Ovary (tissue), 9 donors: ENCODE results near the gene VPS35L. TPM values are rescaled to one million over a fixed set of nuclear protein-coding genes. Genes with fewer than 3 reads are reported as not detected.

Experiments used
- DNase-seq, 5 donors: peaks; one replicate each; pipeline ENCODE4 v3.0.0-alpha.2; 2019 to 2020
- H3K27ac ChIP-seq, 2 donors: fragments of 200-600 bp; one replicate each; pipeline versions ENCODE4 v1.5.1 to v1.8.0; 2019 to 2022
- H3K27me3 ChIP-seq: fragments of 200-600 bp; one replicate; pipeline ENCODE4 v1.8.0; 2022
- H3K36me3 ChIP-seq: fragments of 200-600 bp; sonication (generic); one replicate; pipeline ENCODE4 v1.5.1; 2019
- H3K4me1 ChIP-seq: one replicate; pipeline ENCODE4 v1.8.1; 2013; ENCODE audit warnings: mild to moderate bottlenecking, moderate library complexity; ENCODE audit not compliant: insufficient read depth
- H3K4me3 ChIP-seq: fragments of 200-600 bp; sonication (generic); one replicate; pipeline ENCODE4 v1.5.1; 2017
- H3K9me3 ChIP-seq, 2 donors: fragments of 200-600 bp in 1 of 2; sonication (generic) in 1 of 2; one replicate each; pipeline versions ENCODE4 v1.5.1 to v1.8.1; 2013 to 2019; ENCODE audit warnings: mild to moderate bottlenecking in 1 of 2, moderate library complexity in 1 of 2
- CTCF ChIP-seq, 3 donors: fragments of 450-650 bp in 2 of 3; fragments of 200-600 bp in 1 of 3; IDR thresholded peaks; one replicate each; pipeline versions ENCODE4 v1.5.1 to v1.8.0; 2016 to 2022; ENCODE audit warnings: antibody characterized with exemption in 3 of 3, mild to moderate bottlenecking in 1 of 3
- EP300 ChIP-seq: sonication (generic); formaldehyde crosslinking; IDR thresholded peaks from one replicate; pipeline ENCODE4 v1.6.1; 2017; ENCODE audit warnings: antibody characterized with exemption
- POLR2A ChIP-seq: fragments of 450-650 bp; IDR thresholded peaks from one replicate; pipeline ENCODE4 v1.6.1; 2017; ENCODE audit warnings: antibody characterized with exemption, mild to moderate bottlenecking, moderate library complexity
- WGBS, 3 donors: extraction: QIAGEN DNeasy Blood & Tissue Kit in 1 of 3; methylation state at CpG; one replicate each; pipeline versions ENCODE4 v1.1.5 to v1.1.7; 2013 to 2017; 5-methylcytosine and 5-hydroxymethylcytosine counted together
- intact Hi-C, 4 donors: fragments of 100-400 bp; cut with DNase I; formaldehyde crosslinking; loops; one replicate each; pipeline versions ENCODE4 v1.11.0 to v1.15.1; 2022 to 2023
- polyA plus RNA-seq, 2 donors: library from polyadenylated mRNA; stranded (reverse); fragments of 200-250 nt in 1 of 2; fragments of 350-450 nt in 1 of 2; fragmentation: Illumina TruSeq in 1 of 2; extraction: RNeasy Lipid Tissue Mini Kit (QIAGEN cat#74804) in 1 of 2; gene quantifications; one replicate each; pipeline ENCODE4 v1.2.3, GENCODE V29; 2013 to 2014
- total RNA-seq, 7 donors: library from RNA; depleted of rRNA in 2 of 7; stranded (reverse); fragments of >200 nt in 2 of 7; fragmentation: NEBNext Ultra II Directional in 3 of 7; extraction: Animal tissue kit (Norgen Biotek cat#: 25700) in 3 of 7; gene quantifications; one replicate each; pipeline versions ENCODE4 v1.1.0 to v1.2.4, GENCODE V29; 2016 to 2023
- donor health status: DM: no; HTN: no; CAD: no; lungs with moderate emphysema.
- donor health status: DM: no; HTN: no; CAD: no.
- donor health status: Bipolar disorder and iron deficiency.
- donor health status: DM: yes; HTN: yes; CAD: no.
- donor health status: DM: no; HTN: no; CAD: no.
- donor health status: DM: yes; HTN: yes; CAD: no.

Gene VPS35L
- total and polyA plus RNA-seq, 9 donors, result 28.6 to 69.6 (median 50.7) TPM

GRCh38 chr16:19728636-19728965 lies 173.1 kb downstream of the VPS35L start:
- TF ChIP-seq EP300, result no peak
- TF ChIP-seq POLR2A, result no peak
- no peak for TF ChIP-seq CTCF (IDR thresholded peaks at IDR 0.05)
- Histone ChIP-seq H3K36me3 (no peaks in the 10 kb centered on the region), H3K4me3 (no peak overlapping the region), H3K4me1 (no peaks in the 10 kb centered on the region), H3K9me3 (no peaks in the 10 kb centered on the region), H3K27me3 (no peaks in the 10 kb centered on the region), H3K27ac (no peak overlapping the region)
- 89 to 90% (median 89%) methylated on average over 3 of the region's 3 CpGs for WGBS, 3 donors
- intact Hi-C loops, result no loop called here
- DNase-seq, result no peak

- peaks cover 3% of the 10 kb centered on the region for H3K36me3 ChIP-seq
- H3K27ac ChIP-seq, result no peak overlapping the region
- TF ChIP-seq EP300 (no peak), POLR2A (no peak), CTCF (IDR thresholded peaks at IDR 0.05) (no peak)
- no peaks in the 10 kb centered on the region for H3K9me3 ChIP-seq
- WGBS, 3 donors, result 90 to 95% (median 94%) methylated on average over 6 of the region's 6 CpGs
- intact Hi-C loops, result no loop called here
- no peak for DNase-seq
- no peaks in the 10 kb centered on the region for H3K27me3 ChIP-seq
- H3K4me3 ChIP-seq, result no peak overlapping the region
- peaks cover 1% of the 10 kb centered on the region for H3K4me1 ChIP-seq
These were observed 178.0 kb downstream of the VPS35L start for GRCh38 chr16:19733551-19733950.

- H3K27me3 ChIP-seq, result no peaks in the 10 kb centered on the region
- H3K9me3 ChIP-seq, result no peaks in the 10 kb centered on the region
- intact Hi-C loops, result no loop called here
- H3K36me3 ChIP-seq, result peaks cover 3% of the 10 kb centered on the region
- peaks cover 1% of the 10 kb centered on the region for H3K4me1 ChIP-seq
- DNase-seq, result no peak
- no peak overlapping the region for H3K4me3 ChIP-seq
- WGBS, 3 donors, result 50 to 66% (median 51%) methylated on average over 9 of the region's 9 CpGs
- H3K27ac ChIP-seq, result no peak overlapping the region
- TF ChIP-seq CTCF (IDR thresholded peaks at IDR 0.05), result no peak
- TF ChIP-seq EP300, result no peak
- TF ChIP-seq POLR2A, result no peak
These were observed 179.8 kb downstream of the VPS35L start for GRCh38 chr16:19735074-19735867.

- intact Hi-C loops, result no loop called here
- WGBS, 3 donors, result 84 to 88% (median 86%) methylated on average over 12 of the region's 12 CpGs
- Histone ChIP-seq H3K27me3 (no peaks in the 10 kb centered on the region), H3K36me3 (peaks cover 3% of the 10 kb centered on the region), H3K27ac (no peak overlapping the region), H3K4me1 (peaks cover 1% of the 10 kb centered on the region), H3K4me3 (no peak overlapping the region), H3K9me3 (no peaks in the 10 kb centered on the region)
- DNase-seq, result no peak
- TF ChIP-seq CTCF (IDR thresholded peaks at IDR 0.05) (no peak), POLR2A (no peak), EP300 (no peak)
These were observed 182.0 kb downstream of the VPS35L start for GRCh38 chr16:19737306-19738038.
